ENCODE results near the gene GALR1. TPM values are rescaled to one million over a fixed set of nuclear protein-coding genes. Genes with fewer than 3 reads are reported as not detected.

GALR1 gene
- polyA plus RNA-seq, 3 donors: not detected

GRCh38 chr18:77320971-77321559 lies 71.4 kb downstream of the GALR1 start:
- H3K4me2 ChIP-seq (replicated peaks; ENCODE audit: extremely low read depth, low read length, poor library complexity, severe bottlenecking): no peak overlapping the region
- no peak for DNase-seq
- TF ChIP-seq, protein P1, sequence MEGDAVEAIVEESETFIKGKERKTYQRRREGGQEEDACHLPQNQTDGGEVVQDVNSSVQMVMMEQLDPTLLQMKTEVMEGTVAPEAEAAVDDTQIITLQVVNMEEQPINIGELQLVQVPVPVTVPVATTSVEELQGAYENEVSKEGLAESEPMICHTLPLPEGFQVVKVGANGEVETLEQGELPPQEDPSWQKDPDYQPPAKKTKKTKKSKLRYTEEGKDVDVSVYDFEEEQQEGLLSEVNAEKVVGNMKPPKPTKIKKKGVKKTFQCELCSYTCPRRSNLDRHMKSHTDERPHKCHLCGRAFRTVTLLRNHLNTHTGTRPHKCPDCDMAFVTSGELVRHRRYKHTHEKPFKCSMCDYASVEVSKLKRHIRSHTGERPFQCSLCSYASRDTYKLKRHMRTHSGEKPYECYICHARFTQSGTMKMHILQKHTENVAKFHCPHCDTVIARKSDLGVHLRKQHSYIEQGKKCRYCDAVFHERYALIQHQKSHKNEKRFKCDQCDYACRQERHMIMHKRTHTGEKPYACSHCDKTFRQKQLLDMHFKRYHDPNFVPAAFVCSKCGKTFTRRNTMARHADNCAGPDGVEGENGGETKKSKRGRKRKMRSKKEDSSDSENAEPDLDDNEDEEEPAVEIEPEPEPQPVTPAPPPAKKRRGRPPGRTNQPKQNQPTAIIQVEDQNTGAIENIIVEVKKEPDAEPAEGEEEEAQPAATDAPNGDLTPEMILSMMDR (IDR thresholded peaks at IDR 0.05): no peak
- H3K9ac ChIP-seq (ENCODE audit: insufficient read depth, low read length, poor library complexity, severe bottlenecking): no peak overlapping the region
- Mint-ChIP-seq H3K27ac (no peak overlapping the region), H3K36me3 (no peaks in the 10 kb centered on the region), H3K4me1 (no peaks in the 10 kb centered on the region), H3K9me3 (peaks cover 0 to 2% (median 0%) of the 10 kb centered on the region in 7 donors), H3K27me3 (ENCODE audit: low read depth in 3 of 3) (peaks cover 4 to 8% (median 7%) of the 10 kb centered on the region in 3 donors), H3K4me3 (no peak overlapping the region)
- no peak overlapping the region for H2AFZ ChIP-seq (ENCODE audit: insufficient read depth, low read depth, low read length, poor library complexity, severe bottlenecking)
- H3K27me3 ChIP-seq (ENCODE audit: control insufficient read depth in 2 of 2, insufficient read depth in 2 of 2, low read length in 2 of 2): peaks cover 2 to 9% of the 10 kb centered on the region in 2 donors
- intact Hi-C loops (cut with micrococcal nuclease): no loop called here
- no peaks in the 10 kb centered on the region for H3K79me2 ChIP-seq (ENCODE audit: insufficient read depth, low read length)
- no peak overlapping the region for H3K27ac ChIP-seq (ENCODE audit: low read depth in 1 of 2, low read length in 2 of 2)
- H3K36me3 ChIP-seq (replicated peaks in 1 of 2; ENCODE audit: control insufficient read depth in 1 of 2, insufficient read depth in 2 of 2, low read length in 2 of 2): no peaks in the 10 kb centered on the region
- no peaks in the 10 kb centered on the region for H4K20me1 ChIP-seq (ENCODE audit: insufficient read depth, low read length)
- no peak overlapping the region for H3K4me3 ChIP-seq (replicated peaks in 1 of 3; ENCODE audit: low read depth in 2 of 3, low read length in 3 of 3)
- 17% methylated on average over 1 of the region's 5 CpGs for WGBS (ENCODE audit: insufficient coverage)
- H3K4me1 ChIP-seq (ENCODE audit: control insufficient read depth in 1 of 2, insufficient read depth in 2 of 2, low read length in 2 of 2): no peaks in the 10 kb centered on the region
- H3K9me3 ChIP-seq (replicated peaks in 1 of 2; ENCODE audit: control insufficient read depth in 1 of 2, insufficient read depth in 1 of 2, low read length in 2 of 2): no peaks in the 10 kb centered on the region

- Mint-ChIP-seq H3K9me3 (peaks cover 0 to 2% (median 0%) of the 10 kb centered on the region in 7 donors), H3K4me1 (no peaks in the 10 kb centered on the region), H3K36me3 (no peaks in the 10 kb centered on the region), H3K27me3 (ENCODE audit: low read depth in 3 of 3) (peaks cover 4 to 8% (median 7%) of the 10 kb centered on the region in 3 donors), H3K4me3 (no peak overlapping the region), H3K27ac (no peak overlapping the region)
- no peaks in the 10 kb centered on the region for H3K4me1 ChIP-seq (ENCODE audit: control insufficient read depth in 1 of 2, insufficient read depth in 2 of 2, low read length in 2 of 2)
- no peaks in the 10 kb centered on the region for H4K20me1 ChIP-seq (ENCODE audit: insufficient read depth, low read length)
- no peak overlapping the region for H3K4me2 ChIP-seq (replicated peaks; ENCODE audit: extremely low read depth, low read length, poor library complexity, severe bottlenecking)
- 90% methylated on average over 16 of the region's 23 CpGs for WGBS (ENCODE audit: insufficient coverage)
- H3K36me3 ChIP-seq (replicated peaks in 1 of 2; ENCODE audit: control insufficient read depth in 1 of 2, insufficient read depth in 2 of 2, low read length in 2 of 2): no peaks in the 10 kb centered on the region
- H3K4me3 ChIP-seq (replicated peaks in 1 of 3; ENCODE audit: low read depth in 2 of 3, low read length in 3 of 3): no peak overlapping the region
- H2AFZ ChIP-seq (ENCODE audit: insufficient read depth, low read depth, low read length, poor library complexity, severe bottlenecking): no peak overlapping the region
- no peaks in the 10 kb centered on the region for H3K79me2 ChIP-seq (ENCODE audit: insufficient read depth, low read length)
- DNase-seq: no peak
- H3K9ac ChIP-seq (ENCODE audit: insufficient read depth, low read length, poor library complexity, severe bottlenecking): no peak overlapping the region
- H3K9me3 ChIP-seq (replicated peaks in 1 of 2; ENCODE audit: control insufficient read depth in 1 of 2, insufficient read depth in 1 of 2, low read length in 2 of 2): no peaks in the 10 kb centered on the region
- no peak overlapping the region for H3K27ac ChIP-seq (ENCODE audit: low read depth in 1 of 2, low read length in 2 of 2)
- peaks cover 2 to 9% of the 10 kb centered on the region in 2 donors for H3K27me3 ChIP-seq (ENCODE audit: control insufficient read depth in 2 of 2, insufficient read depth in 2 of 2, low read length in 2 of 2)
- TF ChIP-seq, protein P1 (IDR thresholded peaks at IDR 0.05): no peak
- intact Hi-C loops (cut with micrococcal nuclease): no loop called here
Observed at GRCh38 chr18:77321823-77322805, 72.5 kb downstream of the GALR1 start.

All from CD14-positive monocyte (primary cell).